Measurements from ENCODE around the gene ZNF41.

GRCh38 chrX:47447607-47448006, 35.4 kb downstream of the ZNF41 start:
- TF ChIP-seq CTCF (IDR thresholded peaks at IDR 0.05 in 4 of 5, conservative IDR thresholded peaks at IDR 0.05 in 1 of 5) (no peak), POLR2A (IDR thresholded peaks at IDR 0.05) (no peak)
